ENCODE measurements around the gene DDAH1. TPM values are rescaled to one million over a fixed set of nuclear protein-coding genes. Genes with fewer than 3 reads are reported as not detected.
A peak's percentile ranks its signal among the peaks of the same experiment; 100 is the strongest.

Gene DDAH1
- total RNA-seq, 1 experiment from 2014 or later: 65.9 TPM

- H3K27me3 ChIP-seq (ENCODE audit: low read length): no peaks in the 10 kb centered on the region
- H3K9ac ChIP-seq (ENCODE audit: low read length): peak overlapping the region; percentile 48
- H3K36me3 ChIP-seq (ENCODE audit: low read depth, low read length): no peaks in the 10 kb centered on the region
- TSS peak; percentile 33 for BruUV-seq (replicated peaks)
- ChIA-PET POLR2A (ENCODE audit: unreplicated experiment) (interaction anchor here (0.6 to 1.0 kb wide), 2 partner anchors 120 to 135 kb away, joined by 4 to 5 read pairs; no protein-coding TSS in a partner anchor), CTCF (interaction anchor here (0.7 kb wide), 1 partner anchor 118 kb away, joined by 3 read pairs; no protein-coding TSS in a partner anchor)
- peak overlapping the region; percentile 94 for H3K4me3 ChIP-seq (ENCODE audit: low read length)
- DNase-seq (no peak), ATAC-seq (peak; percentile 12)
- no peak overlapping the region for H3K27ac ChIP-seq (ENCODE audit: low read length)
- no peaks in the 10 kb centered on the region for H3F3A ChIP-seq (ENCODE audit: low read length, unreplicated experiment)
- intact Hi-C loops (cut with micrococcal nuclease): loop anchor here (5.0 kb wide), 2 partner anchors 57 to 157 kb away; no protein-coding TSS in a partner anchor
- TF ChIP-seq, protein P1, sequence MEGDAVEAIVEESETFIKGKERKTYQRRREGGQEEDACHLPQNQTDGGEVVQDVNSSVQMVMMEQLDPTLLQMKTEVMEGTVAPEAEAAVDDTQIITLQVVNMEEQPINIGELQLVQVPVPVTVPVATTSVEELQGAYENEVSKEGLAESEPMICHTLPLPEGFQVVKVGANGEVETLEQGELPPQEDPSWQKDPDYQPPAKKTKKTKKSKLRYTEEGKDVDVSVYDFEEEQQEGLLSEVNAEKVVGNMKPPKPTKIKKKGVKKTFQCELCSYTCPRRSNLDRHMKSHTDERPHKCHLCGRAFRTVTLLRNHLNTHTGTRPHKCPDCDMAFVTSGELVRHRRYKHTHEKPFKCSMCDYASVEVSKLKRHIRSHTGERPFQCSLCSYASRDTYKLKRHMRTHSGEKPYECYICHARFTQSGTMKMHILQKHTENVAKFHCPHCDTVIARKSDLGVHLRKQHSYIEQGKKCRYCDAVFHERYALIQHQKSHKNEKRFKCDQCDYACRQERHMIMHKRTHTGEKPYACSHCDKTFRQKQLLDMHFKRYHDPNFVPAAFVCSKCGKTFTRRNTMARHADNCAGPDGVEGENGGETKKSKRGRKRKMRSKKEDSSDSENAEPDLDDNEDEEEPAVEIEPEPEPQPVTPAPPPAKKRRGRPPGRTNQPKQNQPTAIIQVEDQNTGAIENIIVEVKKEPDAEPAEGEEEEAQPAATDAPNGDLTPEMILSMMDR (conservative IDR thresholded peaks at IDR 0.05; ENCODE audit: low read depth, low read length): no peak
- peak overlapping the region; percentile 83 for H3K4me2 ChIP-seq (ENCODE audit: low read length)
- no peaks in the 10 kb centered on the region for H3K9me2 ChIP-seq (replicated peaks; ENCODE audit: low read length)
- peaks cover 73% of the 10 kb centered on the region for H3K79me2 ChIP-seq (ENCODE audit: low read length)
- 0 out of 2 replicates have a peak, but pooled peaks cover 19% of the 10 kb centered on the region for H4K20me1 ChIP-seq (ENCODE audit: low read length)
- H3K9me3 ChIP-seq (ENCODE audit: low read length): no peaks in the 10 kb centered on the region
- H2AFZ ChIP-seq (ENCODE audit: low read length): peak overlapping the region; percentile 89
- H3K4me1 ChIP-seq (ENCODE audit: insufficient read depth, low read length): peaks cover 53% of the 10 kb centered on the region
Measured at GRCh38 chr1:85463731-85464496, 1.0 kb downstream of the DDAH1 start.

DNA sequence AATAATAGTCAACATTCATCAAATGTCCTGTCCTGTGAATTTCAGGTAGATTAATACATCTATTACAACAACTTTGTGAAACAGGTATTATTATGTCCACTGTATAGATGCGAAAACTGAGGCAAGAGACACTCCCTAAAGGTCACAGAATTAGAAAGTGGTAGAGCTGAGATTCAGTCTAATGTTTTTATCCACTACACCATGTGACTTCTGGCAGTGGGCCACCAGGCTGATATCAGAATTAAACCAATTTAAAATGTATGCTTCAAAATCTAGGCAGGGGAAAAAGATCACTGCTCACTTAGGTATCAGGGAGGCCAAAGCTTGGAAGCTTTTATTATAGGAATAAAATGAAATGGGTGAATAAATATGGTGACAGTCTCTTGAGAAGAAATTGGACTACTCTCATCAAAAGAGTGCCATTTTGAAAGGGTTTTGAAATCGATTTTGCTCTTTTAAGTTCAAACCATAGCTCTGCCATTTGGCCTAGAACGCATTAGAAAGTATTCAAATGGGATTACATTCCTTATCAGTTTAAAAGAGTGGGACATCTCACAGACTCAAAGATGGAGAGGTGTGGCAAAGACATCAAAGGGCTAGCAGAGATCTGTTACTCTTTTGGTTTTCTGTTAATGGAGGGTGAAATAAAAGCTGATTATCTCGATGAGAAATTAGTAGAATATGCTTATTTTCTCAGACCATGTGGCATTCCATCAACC lies 1.9 kb downstream of the DDAH1 start:
- Histone ChIP-seq H2AFZ (ENCODE audit: low read length) (no peak overlapping the region), H3K27ac (ENCODE audit: low read length) (no peak overlapping the region), H3K36me3 (ENCODE audit: low read depth, low read length) (no peaks in the 10 kb centered on the region), H3K9me2 (replicated peaks; ENCODE audit: low read length) (no peaks in the 10 kb centered on the region), H3K4me1 (ENCODE audit: insufficient read depth, low read length) (peaks cover 53% of the 10 kb centered on the region), H3K9ac (ENCODE audit: low read length) (peak overlapping the region; percentile 48; the same call in 1 of the 2 replicates), H3K4me2 (ENCODE audit: low read length) (peak overlapping the region; percentile 83), H3K79me2 (ENCODE audit: low read length) (peaks cover 82% of the 10 kb centered on the region), H3K27me3 (ENCODE audit: low read length) (no peaks in the 10 kb centered on the region), H4K20me1 (ENCODE audit: low read length) (0 out of 2 replicates have a peak, but pooled peaks cover 19% of the 10 kb centered on the region), H3F3A (ENCODE audit: low read length, unreplicated experiment) (no peaks in the 10 kb centered on the region), H3K9me3 (ENCODE audit: low read length) (no peaks in the 10 kb centered on the region), H3K4me3 (ENCODE audit: low read length) (peak overlapping the region; percentile 94)
- DNase-seq (peak; percentile 20), ATAC-seq (no peak)
- intact Hi-C loops (cut with micrococcal nuclease): loop anchor here (5.0 kb wide), 2 partner anchors 56 to 156 kb away; no protein-coding TSS in a partner anchor
- ChIA-PET CTCF (interaction anchor here (0.7 kb wide), 1 partner anchor 119 kb away, joined by 3 read pairs; no protein-coding TSS in a partner anchor), POLR2A (ENCODE audit: unreplicated experiment) (interaction anchor here (0.6 kb wide), 1 partner anchor 134 kb away, joined by 4 read pairs; no protein-coding TSS in a partner anchor)
- TF ChIP-seq EZH2phosphoT487 (IDR thresholded peaks at IDR 0.05; ENCODE audit: borderline replicate concordance, low read length) (no peak), EZH2 (IDR thresholded peaks at IDR 0.05; ENCODE audit: low read length, unreplicated experiment) (no peak)
- TF ChIP-seq, protein P1 (conservative IDR thresholded peaks at IDR 0.05; ENCODE audit: low read depth, low read length): no peak
- no TSS peak for BruUV-seq (replicated peaks)

Measured in PC-3 (cell line).